Left hindlimb (tissue), 1 donor: ENCODE data around the gene CHD8.
"Not testable (repeated sequence)": the region's sequence is repeated elsewhere in the genome, so short reads cannot be mapped to it uniquely, and the experiment has no call there.

Source experiments
- DNase-seq: peaks from one replicate; pipeline ENCODE4 v3.0.0-alpha.2; 2018

Gene CHD8

DNA sequence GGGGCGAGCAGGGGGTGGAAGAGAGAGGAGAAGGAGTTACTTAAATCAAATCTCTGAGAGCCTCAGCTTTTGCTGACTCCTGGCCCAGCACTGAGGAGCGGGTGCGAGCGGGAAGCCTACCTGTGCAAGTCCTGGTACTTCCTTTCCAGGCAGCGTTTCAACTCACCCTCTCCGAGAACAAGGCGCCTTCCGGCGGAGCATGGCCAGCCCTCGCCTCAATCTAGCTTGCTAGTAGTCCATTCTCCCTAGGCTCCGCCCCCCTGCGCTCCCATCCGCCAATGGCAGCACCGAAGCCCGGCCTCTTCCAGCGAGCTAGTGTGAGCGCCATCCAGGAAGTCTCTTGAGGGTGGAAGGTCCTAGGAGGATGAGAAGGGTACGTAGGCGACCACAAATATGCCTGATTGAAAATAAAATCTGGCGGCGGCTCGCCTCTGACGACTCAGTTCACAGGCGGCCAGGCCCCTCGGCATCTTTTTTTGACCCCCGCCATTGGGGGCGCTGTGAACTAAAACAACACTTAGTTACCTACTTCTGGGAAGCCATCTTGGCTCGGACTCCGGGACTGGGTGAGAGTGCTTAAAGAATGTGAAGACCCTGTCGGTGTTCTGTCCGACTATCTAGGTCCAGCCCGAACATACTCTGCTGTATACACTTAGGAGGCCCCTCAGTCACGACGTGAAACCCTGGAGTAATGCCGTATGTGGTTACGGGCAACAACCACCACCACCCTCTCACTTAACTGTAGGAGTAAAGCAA lies at the start of gene CHD8:
Gene CHD8 (minus strand): TSS at position 212 of the 756 bp plus-strand sequence. CDS start 24,480 bp downstream, outside the sequence.
- DNase-seq: peak; percentile 100

DNA sequence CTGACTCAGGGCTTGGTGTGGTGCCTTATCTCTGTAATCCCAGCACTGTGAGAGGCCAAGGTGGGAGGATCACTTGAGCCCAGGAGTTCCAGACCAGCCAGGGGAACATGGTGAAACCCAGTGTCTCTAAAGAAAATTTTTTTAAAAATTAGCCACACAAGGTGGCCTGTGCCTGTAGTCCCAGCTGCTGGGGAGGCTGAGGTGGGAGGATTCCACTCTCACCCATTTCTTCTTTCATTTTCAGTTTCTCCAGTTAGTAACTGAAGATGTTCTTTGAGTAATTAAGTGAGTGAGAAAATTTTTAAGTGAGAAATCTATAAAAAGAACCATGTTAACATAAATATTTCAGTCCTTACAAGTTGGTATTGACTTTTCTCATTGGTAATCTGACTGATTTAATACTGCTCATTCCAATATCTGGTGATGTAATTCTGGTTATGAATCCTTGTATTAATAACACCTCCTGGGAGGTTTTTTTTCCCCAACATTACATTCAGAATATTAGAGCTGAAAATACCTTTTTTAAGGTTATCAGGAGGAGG lies 49.2 kb upstream of the CHD8 start:
- DNase-seq: no peak

DNA sequence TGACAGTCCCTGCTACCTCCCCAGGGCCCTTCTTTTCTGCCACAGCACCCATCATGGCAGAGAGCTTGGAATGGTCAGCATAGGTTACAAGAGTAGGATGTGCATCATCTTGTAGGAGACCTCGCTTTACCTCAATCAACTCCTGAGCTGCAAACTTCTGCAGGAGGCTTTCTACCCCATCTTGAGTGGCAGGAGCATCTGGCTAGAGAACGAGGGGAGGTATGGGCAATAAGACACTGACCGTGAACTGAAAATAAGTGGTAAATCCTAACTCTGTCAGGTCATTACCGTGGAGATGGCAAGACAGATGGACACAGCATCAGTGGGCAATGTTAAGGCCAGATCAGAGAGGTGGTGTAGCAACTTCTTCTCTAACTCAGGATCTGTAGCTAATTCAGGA lies 47.5 kb upstream of the CHD8 start:
- no peak for DNase-seq

DNA sequence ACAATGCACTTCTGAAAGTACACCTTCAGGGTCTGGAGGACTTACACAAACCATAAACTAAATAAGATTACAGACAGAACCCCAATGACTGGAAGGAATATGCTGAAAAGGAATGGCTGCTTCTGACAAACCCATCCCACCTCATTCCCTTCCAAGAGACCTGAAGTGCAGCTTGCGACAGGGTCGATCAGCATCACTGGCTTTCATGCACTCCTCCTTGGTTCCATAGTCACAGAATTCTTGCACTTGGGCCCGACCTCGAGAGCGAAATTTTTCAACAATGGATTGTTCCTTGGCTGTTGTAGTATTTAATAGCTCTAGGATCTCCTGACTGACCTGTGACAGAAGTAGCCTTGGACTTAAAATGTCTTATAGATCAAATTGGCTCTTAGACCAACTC lies 45.6 kb upstream of the CHD8 start:
- DNase-seq: no peak

- no peak for DNase-seq
Measured at GRCh38 chr14:21498540-21499526, 42.9 kb upstream of the CHD8 start.

- no peak for DNase-seq
Measured at GRCh38 chr14:21496453-21496852, 40.5 kb upstream of the CHD8 start.

GRCh38 chr14:21494902-21495762 lies 39.2 kb upstream of the CHD8 start:
- no peak for DNase-seq

GRCh38 chr14:21486640-21487087 lies 30.7 kb upstream of the CHD8 start:
- DNase-seq: no peak

DNA sequence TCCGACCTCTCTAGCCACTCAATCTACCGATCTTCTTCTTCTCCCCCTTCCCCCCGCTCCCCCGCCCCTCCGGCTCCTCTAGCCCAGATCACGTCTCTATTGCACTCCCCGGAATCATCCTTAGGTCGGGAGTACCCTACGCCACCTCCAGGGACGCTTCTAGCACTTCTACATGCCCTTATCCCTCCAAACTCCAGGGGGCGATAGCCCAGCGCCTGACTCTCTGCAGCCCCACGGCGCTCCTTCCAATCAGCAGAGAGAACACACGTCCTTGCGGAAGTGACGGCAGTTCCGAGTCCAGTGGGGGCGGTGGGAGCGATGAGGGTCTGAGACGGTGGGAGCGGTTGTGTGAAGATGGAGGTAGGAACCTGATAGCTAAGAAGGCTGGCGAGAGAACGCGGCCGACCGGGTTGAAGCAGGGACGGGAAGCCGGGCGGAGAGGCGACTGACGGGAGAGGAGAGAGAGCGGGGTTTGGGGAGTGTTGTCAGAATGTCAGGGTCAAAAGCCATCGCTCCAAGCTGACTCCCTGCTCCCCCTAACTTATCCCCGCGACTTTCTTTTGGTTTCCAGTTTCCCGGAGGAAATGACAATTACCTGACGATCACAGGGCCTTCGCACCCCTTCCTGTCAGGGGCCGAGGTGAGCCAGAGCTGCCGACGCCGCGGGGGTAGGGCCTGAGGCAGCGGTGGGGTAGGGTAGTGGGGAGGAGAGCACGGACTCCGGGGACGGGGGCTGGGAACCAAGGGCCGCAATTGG lies 21.2 kb upstream of the CHD8 start, which contains the start of the genes RAB2B and TOX4:
Gene RAB2B (minus strand): TSS at position 35 of the 757 bp plus-strand sequence. CDS start 87 bp downstream, outside the sequence.
Gene TOX4 (plus strand): TSS at position 271 of the 757 bp plus-strand sequence. CDS start 84 bp downstream, at position 355.
- peak; percentile 99 for DNase-seq

DNA sequence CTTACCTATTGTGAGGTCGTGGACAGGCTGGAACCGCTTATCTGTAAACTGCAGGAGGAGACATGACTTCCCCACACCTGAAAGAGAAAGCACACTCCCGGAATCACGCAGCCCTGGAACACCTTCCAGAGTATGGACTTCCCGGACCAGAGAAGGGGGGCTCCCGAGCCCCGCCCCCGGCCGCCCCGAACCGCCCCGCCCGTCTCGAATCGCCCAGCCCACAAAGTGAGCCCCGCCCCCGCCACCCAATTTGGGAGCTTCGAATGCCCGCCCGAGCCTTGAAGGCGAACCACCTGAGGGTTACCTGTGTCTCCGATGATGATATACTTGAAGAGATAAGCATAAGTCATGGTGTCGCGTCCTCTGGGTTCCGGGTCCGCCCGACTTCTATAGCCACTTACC lies 20.6 kb upstream of the CHD8 start:
- DNase-seq: no peak

DNA sequence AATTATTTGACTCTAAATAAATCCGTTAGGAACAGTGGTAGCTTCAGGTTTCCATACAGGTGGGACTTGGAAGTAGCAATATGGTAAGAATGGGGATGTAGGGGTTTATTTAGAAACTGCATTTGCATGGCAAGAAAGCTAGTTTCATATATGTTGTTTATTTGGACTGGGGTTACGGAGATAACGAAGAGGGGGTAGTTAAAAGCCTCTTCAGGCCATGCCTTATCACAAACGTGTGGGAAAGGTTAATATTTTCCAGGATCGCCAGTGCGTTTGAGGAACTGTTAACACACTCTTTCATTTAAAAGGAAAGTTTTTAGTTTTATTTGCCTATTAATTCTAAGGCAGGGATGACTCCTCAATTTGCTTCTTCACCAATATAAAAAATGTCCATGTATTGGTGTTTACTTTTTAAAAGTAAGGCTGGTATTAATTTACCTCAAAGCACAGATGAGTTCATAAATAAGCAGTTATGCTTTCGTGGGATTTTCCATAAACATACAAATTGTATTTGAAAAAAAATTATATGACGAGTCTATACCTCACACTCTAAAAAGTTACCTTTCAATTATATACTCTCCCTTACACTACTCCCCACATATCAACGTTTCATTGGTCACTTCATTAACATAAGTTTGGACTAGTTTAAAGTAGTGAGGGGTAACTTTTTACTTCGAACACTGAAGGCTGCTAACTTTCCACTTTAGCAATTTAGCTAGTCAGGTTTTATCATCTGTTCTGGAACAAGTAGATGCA lies 20.0 kb upstream of the CHD8 start:
- DNase-seq: no peak

DNA sequence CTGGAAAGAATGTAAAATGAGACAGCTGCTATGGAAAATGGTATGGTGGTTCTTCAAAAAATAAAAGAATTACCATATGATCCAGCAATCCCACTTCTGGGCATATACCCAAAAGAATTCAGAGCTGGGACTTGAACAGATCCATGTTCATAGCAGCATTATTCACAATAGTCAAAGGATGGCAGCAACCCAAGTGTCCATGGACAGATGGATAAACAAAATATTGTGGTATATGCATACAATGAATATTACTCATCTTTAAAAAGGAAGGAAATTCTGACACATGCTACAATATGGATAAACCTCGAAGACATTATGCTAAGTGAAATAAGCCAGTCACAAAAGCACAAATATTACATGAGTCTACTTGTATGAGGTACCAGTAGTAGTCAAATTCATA lies 11.7 kb upstream of the CHD8 start:
- DNase-seq: no peak

DNA sequence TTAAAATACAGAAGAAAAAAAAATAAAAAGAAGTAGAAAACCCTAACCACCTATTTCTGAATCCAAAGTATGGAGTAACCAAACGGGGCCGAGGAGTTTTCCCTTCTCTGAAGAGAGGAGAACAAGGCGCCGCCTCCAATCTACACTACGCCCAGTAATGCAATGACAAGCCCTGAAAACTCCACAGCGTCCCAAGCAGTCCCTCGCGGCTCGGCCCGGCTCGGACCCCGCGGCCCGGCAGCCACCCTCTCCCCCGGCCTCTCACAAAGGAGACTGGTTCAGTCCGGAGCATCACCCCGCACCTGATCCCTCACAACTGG lies 371 bp downstream of the CHD8 start:
- no peak for DNase-seq

- no peak for DNase-seq
Measured at GRCh38 chr14:21454843-21455544, 929 bp downstream of the CHD8 start.

- no peak for DNase-seq
Measured at GRCh38 chr14:21449899-21450216, 6.1 kb downstream of the CHD8 start.

DNA sequence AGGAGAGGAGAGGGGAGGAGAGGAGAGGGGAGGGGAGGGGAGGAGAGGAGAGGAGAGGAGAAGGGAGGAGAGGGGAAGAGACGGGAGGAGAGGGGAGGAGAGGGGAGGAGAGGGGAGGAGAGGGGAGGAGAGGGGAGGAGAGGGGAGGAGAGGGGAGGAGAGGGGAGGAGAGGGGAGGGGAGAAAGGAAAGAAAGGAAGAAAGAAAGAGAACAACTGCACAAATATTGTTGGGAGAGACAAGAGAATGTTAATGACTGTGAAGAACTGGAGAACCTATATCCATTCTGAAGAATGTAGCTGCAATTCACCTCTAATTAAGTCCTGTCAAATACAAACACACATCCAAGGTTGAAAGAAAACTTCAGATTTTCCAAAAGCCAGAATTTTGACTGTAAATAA lies 13.3 kb downstream of the CHD8 start:
- DNase-seq: not testable (repeated sequence)

GRCh38 chr14:21440859-21441258 lies 15.1 kb downstream of the CHD8 start:
- no peak for DNase-seq

DNA sequence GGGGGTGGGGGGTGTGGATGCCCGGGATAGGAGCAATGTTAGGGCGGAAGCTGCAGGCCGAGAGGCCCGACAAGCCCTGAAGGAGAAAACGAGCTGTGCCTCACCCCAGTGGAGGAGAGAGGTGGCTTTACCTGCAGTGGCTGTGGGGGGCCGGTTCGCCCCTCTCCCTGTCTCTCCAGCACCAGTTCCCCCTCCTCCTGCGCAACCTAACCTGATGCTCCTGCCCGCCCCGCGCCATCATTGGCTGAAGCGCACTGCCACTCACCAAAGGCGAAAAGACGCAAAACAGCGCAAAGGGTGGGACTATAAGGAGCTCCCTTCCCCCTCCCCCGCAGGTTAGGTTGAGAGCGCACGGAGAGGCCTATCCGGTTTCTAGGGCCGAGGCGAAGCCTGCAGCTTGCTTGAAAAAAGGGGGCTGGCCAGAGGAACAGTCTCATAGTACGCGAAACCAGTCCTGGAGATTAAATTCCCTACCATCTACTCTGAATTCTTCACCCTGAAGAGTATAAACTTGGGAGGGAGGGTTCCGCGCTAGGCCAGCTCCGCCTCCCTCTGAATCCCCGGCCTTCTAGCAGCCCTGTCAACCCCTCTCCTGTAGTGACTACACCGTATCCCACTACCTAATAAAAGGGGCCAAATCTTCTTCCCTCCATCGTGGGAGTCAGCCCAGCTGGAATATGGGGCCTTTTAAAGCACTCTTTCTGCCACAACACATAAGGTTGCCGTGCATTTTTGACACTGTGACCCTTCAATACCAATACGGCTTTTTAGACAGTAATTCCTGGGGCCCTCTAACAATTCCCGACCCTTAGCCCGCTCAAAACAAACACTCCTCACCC lies 18.6 kb downstream of the CHD8 start:
- peak; percentile 99 for DNase-seq

DNA sequence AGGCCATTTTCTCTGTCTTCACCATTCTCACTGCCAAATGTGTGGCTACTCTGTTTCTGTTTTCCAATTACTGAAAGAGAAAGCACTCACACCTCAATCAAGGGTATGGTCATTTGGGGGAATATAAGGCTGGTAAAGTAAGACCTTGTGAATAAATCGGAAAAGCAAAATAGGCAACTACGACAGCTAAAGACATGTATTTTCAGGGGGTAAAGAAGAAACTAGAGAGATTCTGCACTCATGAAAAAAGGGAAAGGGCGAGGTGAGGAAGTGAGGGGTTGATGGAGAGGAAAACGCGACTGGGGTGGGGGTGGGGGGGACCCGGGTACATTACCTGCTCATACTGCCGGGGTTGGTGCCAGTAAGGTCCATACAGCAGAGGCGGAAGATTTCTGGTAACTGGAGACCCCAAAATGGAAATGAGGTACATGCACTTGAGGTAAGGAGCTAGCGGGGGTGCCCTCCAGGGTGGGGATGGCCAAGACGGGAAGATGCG lies 19.3 kb downstream of the CHD8 start:
- no peak for DNase-seq
